ENCODE measurements around the gene TKTL1.
A peak's percentile ranks its signal among the peaks of the same experiment; 100 is the strongest.

TKTL1 gene

GRCh38 chrX:154379569-154379951 lies 84.0 kb downstream of the TKTL1 start:
- Histone ChIP-seq H3K27ac (ENCODE audit: low read depth, low read length) (peak overlapping the region; percentile 53), H3F3A (ENCODE audit: control insufficient read depth, insufficient read depth) (no peaks in the 10 kb centered on the region), H3K9me2 (replicated peaks; ENCODE audit: control insufficient read depth, low read length) (no peaks in the 10 kb centered on the region), H3K79me2 (ENCODE audit: control insufficient read depth, low read length) (peaks cover 18% of the 10 kb centered on the region), H3K9me3 (ENCODE audit: control insufficient read depth, insufficient read depth, low read length) (no peaks in the 10 kb centered on the region), H4K20me1 (ENCODE audit: control insufficient read depth, insufficient read depth, low read depth, low read length) (no peaks in the 10 kb centered on the region), H3K27me3 (ENCODE audit: control insufficient read depth, low read length) (no peaks in the 10 kb centered on the region), H3K36me3 (ENCODE audit: control insufficient read depth, low read length) (peaks cover 15% of the 10 kb centered on the region), H3K4me3 (ENCODE audit: low read length) (peak overlapping the region; percentile 83), H3K4me2 (ENCODE audit: low read length) (peak overlapping the region; percentile 82), H3K4me1 (ENCODE audit: control insufficient read depth, low read length) (peaks cover 33% of the 10 kb centered on the region)
- TF ChIP-seq EZH2phosphoT487 (IDR thresholded peaks at IDR 0.05; ENCODE audit: borderline replicate concordance, low read length): no peak
- TF ChIP-seq, protein P1, sequence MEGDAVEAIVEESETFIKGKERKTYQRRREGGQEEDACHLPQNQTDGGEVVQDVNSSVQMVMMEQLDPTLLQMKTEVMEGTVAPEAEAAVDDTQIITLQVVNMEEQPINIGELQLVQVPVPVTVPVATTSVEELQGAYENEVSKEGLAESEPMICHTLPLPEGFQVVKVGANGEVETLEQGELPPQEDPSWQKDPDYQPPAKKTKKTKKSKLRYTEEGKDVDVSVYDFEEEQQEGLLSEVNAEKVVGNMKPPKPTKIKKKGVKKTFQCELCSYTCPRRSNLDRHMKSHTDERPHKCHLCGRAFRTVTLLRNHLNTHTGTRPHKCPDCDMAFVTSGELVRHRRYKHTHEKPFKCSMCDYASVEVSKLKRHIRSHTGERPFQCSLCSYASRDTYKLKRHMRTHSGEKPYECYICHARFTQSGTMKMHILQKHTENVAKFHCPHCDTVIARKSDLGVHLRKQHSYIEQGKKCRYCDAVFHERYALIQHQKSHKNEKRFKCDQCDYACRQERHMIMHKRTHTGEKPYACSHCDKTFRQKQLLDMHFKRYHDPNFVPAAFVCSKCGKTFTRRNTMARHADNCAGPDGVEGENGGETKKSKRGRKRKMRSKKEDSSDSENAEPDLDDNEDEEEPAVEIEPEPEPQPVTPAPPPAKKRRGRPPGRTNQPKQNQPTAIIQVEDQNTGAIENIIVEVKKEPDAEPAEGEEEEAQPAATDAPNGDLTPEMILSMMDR (IDR thresholded peaks at IDR 0.05; ENCODE audit: low read depth, low read length, poor library complexity, severe bottlenecking): no peak

Data from DOHH2 (cell line).